Measurements from ENCODE around the gene FSD2.
"Not testable (repeated sequence)": the region's sequence is repeated elsewhere in the genome, so short reads cannot be mapped to it uniquely, and the experiment has no call there.

The FSD2 gene

GRCh38 chr15:82792068-82792467, 13.8 kb downstream of the FSD2 start:
- DNase-seq (ENCODE audit: low spot score): no peak

- no peak for DNase-seq (ENCODE audit: low spot score)
Measured at GRCh38 chr15:82790321-82790720, 15.5 kb downstream of the FSD2 start.

- no peak for DNase-seq (ENCODE audit: low spot score)
Measured at GRCh38 chr15:82789491-82789890, 16.4 kb downstream of the FSD2 start.

GRCh38 chr15:82788496-82788895, 17.4 kb downstream of the FSD2 start:
- DNase-seq (ENCODE audit: low spot score): no peak

GRCh38 chr15:82781349-82781748, 24.5 kb downstream of the FSD2 start:
- DNase-seq (ENCODE audit: low spot score): no peak

GRCh38 chr15:82778755-82779154, 27.1 kb downstream of the FSD2 start:
- no peak for DNase-seq (ENCODE audit: low spot score)

GRCh38 chr15:82774496-82774895, 31.4 kb downstream of the FSD2 start:
- no peak for DNase-seq (ENCODE audit: low spot score)

GRCh38 chr15:82771789-82772607, 33.9 kb downstream of the FSD2 start:
- DNase-seq (ENCODE audit: low spot score): no peak

- DNase-seq (ENCODE audit: low spot score): no peak
Measured at GRCh38 chr15:82768414-82769054, 37.3 kb downstream of the FSD2 start.

GRCh38 chr15:82767163-82767829, 38.6 kb downstream of the FSD2 start:
- no peak for DNase-seq (ENCODE audit: low spot score)

GRCh38 chr15:82766201-82766600, 39.7 kb downstream of the FSD2 start:
- DNase-seq (ENCODE audit: low spot score): not testable (repeated sequence)

GRCh38 chr15:82764740-82765139, 41.1 kb downstream of the FSD2 start:
- no peak for DNase-seq (ENCODE audit: low spot score)

- DNase-seq (ENCODE audit: low spot score): no peak
Measured at GRCh38 chr15:82764117-82764490, 41.8 kb downstream of the FSD2 start.

- DNase-seq (ENCODE audit: low spot score): no peak
Measured at GRCh38 chr15:82763361-82764116, 42.3 kb downstream of the FSD2 start.

GRCh38 chr15:82751308-82751707, 54.6 kb downstream of the FSD2 start:
- DNase-seq (ENCODE audit: low spot score): no peak

- DNase-seq (ENCODE audit: low spot score): no peak
Measured at GRCh38 chr15:82750831-82751180, 55.1 kb downstream of the FSD2 start.

GRCh38 chr15:82749951-82750830, 55.7 kb downstream of the FSD2 start:
- DNase-seq (ENCODE audit: low spot score): peak; percentile 94

GRCh38 chr15:82748315-82748714, 57.6 kb downstream of the FSD2 start:
- no peak for DNase-seq (ENCODE audit: low spot score)

- DNase-seq (ENCODE audit: low spot score): no peak
Measured at GRCh38 chr15:82743810-82744209, 62.1 kb downstream of the FSD2 start.

GRCh38 chr15:82742134-82742533, 63.7 kb downstream of the FSD2 start:
- no peak for DNase-seq (ENCODE audit: low spot score)

GRCh38 chr15:82739086-82739485, 66.8 kb downstream of the FSD2 start:
- DNase-seq (ENCODE audit: low spot score): no peak
